SKM-1 (cell line): ENCODE measurements around the gene MANEAL.
"Not testable (repeated sequence)": the region's sequence is repeated elsewhere in the genome, so short reads cannot be mapped to it uniquely, and the experiment has no call there.

Experiments
- DNase-seq: peaks from one replicate; lab custom pipeline; 2025; ENCODE audit not compliant: unreplicated experiment; lab: John Stamatoyannopoulos, UW

MANEAL gene, protein sequence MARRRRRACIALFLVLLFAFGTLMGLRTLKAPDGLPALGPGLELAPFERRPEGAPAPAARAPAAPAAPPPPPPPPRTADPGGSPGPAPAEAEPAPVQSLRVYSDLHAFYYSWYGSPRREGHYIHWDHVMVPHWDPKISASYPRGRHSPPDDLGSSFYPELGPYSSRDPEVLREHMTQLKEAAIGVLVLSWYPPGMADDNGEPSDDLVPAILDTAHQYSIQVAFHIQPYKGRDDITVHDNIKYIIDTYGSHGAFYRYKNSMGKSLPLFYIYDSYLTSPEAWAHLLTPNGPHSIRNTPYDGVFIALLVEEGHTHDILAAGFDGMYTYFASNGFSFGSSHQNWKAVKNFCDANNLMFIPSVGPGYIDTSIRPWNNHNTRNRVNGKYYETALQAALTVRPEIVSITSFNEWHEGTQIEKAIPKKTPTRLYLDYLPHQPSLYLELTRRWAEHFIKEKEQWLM

DNA sequence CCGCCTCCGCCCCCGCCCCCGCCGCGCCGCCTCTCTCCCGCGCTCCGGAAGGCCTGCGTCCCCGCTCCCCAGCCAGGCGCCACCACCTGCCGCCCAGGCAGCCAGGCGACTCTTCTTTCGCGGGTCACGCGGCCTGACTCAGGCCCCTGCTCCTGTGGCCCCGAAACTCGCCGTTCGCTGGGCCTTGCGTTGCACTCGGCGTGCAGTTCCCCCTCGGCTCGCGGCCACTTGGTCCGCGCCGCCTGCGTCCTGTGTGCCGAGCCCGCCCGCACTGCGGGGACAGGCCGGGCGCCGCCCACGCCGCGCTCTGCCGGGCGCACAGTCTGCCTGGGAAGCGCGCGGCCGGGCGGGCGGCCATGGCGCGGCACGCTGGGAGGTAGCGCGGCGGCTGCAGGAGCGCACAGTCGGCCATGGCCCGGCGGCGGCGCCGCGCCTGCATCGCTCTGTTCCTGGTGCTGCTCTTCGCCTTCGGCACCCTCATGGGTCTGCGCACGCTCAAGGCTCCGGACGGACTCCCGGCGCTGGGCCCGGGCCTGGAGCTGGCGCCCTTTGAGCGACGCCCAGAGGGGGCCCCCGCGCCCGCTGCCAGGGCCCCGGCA is at the start of gene MANEAL:
Gene MANEAL (plus strand): TSS at position 75 of the 599 bp plus-strand sequence. CDS start 336 bp downstream, at position 411.
- no peak for DNase-seq

DNA sequence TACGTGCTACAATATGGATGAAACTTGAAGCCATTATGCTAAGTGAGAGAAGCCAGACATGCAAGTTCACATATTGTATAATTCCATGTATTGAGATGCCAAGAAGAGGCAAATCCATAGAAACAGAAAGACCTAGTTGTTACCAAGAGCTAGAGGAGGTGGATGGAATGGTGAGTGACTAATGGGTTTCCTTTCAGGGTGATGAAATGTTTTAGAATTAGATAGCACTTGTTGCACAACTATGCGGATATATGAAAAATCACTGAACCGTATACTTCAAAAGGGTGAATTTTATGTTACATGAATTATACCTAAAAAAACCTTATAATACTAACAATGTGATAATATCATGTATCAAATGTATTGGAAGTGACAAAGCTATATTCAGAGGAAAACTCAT is 46.8 kb upstream of the MANEAL start:
- DNase-seq, result no peak

DNA sequence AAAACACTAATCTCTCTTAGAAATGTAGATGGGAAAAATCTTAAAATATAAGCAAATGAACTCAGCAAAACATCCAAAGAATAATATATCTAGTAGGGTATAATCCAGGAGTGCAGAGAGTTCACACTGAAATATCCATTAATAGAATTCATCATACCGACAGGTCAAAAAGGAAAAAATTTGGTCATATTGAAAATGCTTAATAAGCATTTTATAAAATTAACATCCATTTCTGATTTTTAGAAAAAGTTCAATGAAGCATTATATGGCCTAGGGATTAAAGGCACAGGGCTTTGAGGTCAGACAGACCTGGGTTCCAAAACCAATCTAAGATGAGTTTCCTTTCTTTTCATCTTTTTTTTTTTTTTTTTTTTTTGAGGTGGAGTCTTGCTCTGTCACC is 45.1 kb upstream of the MANEAL start:
- no peak for DNase-seq

DNA sequence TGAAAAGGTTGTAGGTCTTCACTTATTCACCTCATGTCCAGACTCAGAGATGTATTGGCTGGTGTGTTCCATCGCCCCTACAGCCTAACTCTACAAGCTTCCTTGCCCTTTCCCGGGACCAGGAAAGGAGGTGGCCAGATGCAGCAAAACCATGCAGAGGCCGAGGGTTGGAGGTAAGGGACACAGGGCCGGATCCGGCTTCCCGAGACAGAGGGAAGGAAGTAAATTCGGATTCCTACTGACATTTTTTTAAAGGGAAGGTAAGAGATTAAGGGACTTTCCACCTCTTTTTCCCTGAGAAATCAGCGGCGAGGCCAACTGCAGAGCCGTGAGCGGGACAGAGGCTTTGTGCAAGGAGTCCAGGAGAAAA is 41.4 kb upstream of the MANEAL start:
- DNase-seq, result no peak

DNA sequence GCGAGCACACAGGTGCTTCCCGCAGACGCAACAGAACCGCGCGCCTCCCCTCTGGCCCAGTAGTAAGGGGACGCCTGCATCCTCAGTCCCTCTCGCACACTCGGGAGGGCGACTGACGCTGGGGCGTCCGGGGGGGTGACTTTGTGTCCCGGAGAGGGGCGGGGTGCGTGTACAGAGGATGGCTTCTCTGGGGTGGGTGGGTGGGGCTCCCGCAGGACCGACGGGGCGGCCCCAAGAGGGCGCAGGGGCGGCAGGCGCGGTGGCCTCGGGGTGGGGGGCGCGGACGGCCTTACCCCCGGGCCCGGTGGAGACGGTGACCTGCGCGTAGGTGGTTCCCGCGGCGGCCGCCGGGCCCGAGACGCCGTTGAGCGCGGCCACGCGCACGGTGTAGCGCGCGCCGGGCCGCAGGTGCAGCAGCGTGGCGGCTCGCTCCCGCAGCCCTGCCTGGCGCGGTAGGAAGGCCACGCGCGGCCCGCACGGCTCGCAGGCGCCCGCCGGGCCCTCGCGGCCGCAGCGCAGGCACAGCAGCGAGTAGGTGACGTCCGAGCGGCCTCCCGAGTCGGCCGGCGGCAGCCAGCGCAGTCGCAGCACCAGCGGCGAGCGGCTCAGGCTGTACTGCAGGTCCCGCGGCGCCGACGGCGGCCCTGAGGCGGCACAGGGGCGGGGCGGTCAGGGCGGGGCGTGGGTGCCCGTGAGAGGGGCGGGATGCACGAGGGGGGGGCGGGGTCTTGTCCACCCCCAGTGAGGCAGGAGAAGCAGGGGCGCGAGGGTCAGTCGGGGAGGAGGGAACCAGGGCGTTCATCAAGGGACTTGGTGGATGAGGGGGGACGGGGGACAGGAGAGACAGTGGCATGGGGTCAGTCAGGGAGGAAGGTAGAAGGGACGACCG is 40.8 kb upstream of the MANEAL start:
- DNase-seq, result no peak

DNA sequence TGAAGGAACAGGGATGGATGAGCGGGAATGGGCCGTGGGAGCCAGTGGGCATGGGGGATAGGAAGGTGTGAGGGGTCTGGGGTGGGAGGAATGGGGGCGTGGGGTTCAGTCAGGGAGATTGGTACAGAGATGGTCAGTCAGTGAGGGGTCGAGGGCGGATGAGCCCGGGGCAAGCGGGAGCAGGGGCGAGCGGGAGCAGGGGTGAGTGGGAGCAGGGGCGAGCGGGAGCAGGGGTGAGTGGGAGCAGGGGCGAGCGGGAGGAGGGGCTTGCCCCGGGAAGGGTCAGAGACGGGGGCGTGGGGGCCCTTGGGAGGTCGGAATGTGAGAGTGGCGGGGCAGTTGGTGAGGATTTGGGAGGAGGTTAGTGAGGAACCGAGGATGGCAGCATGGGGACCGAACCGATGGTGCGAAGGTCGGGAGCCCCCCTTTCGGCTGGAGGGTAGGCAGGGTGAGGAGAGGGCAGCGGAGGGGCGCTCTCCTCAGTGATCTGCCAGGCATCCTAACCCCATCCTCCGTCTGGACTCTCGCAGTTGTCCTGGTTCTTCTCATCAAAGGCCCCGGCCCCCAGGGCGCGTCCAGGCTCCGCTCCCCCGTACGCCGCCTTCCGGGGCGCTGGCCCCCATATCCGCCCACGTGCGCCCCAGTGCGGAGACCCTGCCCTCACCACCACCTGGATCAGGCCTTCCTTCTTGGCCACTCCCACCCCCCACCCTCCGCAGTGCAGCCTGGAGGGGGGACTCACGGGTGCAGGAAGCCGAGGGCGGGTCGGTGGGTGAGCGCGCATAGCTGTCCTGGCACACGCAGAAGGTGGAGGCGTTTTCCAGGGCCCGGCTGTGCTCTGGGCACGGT is 40.0 kb upstream of the MANEAL start:
- DNase-seq, result no peak

DNA sequence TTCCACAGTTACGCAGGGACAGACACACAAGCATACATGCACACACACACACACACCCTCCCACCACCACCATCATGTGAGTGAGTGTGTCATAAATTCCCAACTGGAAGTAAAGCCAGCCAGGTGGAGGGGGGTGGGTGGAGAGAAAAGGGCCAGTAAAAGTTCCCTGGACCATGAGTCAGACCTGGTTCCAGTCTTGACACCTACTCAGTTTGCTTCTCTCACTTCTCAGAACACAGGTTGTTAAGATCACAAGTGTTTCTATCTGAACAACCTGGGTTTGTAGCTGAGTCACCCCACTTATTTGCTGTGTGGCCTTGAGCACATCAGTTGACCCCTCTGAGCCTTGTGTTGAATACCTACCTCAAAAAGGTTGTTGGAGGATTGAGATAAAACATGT is 38.4 kb upstream of the MANEAL start:
- DNase-seq, result no peak

DNA sequence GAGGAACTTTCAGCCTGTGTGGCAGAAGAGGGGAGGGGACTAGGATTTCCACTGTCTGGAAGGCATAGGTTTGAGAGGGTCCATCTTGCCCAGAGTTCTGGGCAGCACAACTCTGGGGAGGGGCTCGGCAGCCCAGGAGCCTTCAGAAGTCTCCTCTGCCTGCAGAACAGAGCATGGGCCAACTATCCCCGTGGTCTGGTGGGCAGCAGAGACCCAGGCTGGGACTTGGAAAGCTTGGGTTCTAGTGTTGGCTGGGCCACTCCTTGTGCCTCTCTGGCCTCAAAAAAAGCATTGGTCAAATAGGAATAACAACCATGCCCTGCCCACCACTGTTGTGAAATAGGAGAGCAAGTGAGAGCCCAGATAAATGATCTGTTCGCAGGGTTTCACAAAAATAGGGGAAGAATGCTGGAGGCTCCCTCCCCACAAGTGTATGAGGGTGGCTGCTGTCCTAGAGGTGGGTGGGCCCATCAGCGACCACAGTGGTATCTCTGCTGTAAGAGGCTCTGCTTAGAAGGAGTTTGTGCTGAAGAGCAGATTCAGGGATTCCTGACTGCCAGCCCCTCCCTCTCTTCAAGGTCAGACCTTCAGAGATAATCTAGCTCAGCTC is 37.6 kb upstream of the MANEAL start:
- no peak for DNase-seq

DNA sequence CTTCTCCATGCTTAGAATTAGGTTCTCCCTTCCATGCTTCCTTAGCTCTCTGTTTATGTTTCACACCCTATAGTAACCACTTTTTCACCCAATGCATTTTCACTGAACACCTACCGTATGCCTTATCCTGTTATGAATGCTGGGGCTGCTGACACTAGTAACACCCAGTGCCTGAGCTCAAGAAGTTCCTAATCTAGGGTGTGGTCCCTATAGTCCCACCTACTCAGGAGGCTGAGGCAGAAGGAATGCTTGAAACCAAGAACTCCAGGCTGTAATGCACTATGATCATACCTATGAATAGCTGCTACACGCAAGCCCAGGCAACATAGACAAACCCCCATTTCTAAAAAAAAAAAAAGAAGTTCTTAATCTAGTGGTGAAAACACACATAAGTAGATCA is 34.2 kb upstream of the MANEAL start:
- no peak for DNase-seq

DNA sequence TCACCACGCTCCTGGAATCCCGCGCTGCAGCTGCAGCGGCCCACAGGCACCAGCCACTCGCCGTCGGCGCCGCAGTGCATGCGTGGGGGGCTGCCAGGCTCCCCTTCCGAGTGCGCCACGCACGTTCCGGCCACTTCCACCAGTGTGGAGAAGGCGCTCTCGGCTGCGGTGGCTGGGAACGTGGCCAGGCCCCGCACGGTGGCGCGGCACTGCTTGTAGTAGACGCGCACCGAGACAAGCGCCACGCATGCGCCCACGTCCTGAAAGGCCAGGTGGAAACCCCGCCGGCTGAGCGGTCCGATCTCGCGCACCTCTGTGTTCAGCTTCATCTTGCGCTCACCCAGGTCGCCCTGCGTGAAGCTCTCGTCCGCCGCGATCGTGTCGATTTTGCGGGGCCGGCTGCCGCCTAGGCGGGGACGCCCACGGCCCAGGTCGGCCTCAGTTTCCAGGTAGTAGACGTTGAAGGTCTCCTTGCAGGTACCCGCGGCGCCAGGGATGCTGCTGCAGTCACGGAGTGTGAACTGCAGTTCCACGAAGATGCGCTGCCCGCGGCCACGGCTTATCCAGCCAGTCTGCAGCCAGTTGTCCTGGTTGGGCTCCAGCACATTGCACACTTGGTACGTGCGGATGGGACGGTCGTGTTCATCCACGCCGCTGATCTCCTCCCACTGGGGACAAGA is 32.1 kb upstream of the MANEAL start:
- DNase-seq, result no peak

DNA sequence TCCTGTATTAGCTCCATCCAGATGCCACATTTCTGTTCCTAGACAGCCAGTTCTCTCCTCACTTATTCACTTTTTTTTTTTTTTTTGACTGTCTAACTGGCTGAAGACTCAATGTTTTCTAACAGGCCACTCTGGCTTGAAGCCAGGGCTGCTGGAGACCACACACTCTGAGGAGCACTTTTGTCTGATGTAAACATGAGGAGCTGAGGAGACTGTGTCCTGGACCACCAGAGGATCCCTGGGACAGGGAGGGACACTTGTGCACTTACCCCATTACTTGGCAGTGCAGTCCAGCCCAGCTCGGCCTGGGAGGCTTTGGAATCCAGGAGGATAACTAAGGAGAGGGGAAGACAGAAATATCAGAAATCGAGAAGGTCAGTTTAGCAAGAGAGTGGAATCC is 31.1 kb upstream of the MANEAL start:
- no peak for DNase-seq

DNA sequence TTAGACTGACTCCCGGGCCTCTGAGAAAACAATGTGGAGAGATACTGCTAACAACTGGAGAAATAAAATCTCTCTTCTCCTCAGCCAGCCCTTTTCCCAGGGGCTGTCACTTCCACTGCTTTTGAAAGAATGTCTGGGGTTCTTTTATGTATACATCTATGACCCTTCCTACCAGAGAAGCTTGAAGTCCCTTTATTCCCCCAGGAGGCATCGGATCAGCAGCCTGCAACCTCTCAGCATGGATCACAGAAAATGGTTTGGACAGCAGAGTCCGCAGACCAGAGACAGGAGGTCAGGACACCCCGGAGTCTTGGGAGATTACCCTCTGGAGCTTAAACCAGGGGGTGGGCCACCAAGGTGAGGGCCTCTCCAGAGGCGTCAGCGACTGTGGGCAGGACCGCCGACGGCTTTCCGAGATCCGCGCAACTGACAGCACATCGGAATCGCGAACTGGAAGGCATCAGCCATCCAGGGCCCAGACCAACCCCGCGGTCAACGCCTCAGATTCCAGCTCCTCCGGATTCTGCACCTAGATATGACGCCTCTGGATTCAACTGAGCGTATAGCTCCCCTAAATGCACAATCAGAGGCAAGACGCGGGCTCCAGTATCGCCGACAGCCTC is 29.7 kb upstream of the MANEAL start:
- no peak for DNase-seq

DNA sequence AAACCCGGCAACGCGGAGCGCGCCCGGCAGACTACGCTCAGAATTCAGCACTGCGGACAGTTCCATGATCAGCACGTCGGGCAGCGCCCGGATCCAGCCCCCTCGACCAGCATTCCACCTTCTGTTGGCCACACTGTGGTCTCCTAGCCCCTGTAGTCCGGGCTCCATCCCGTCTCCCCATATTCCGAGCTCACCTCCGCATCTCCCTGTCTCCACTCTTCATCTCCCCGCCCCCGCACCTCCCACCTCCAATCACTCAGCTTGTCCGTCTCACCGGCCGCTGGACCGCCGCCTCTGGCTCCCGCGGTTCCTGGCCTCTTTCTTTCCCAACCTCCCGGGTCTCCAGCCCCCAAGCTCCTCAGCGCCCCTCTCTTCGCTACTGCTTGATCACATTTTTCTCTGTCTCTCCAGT is 29.2 kb upstream of the MANEAL start:
- DNase-seq, result no peak

DNA sequence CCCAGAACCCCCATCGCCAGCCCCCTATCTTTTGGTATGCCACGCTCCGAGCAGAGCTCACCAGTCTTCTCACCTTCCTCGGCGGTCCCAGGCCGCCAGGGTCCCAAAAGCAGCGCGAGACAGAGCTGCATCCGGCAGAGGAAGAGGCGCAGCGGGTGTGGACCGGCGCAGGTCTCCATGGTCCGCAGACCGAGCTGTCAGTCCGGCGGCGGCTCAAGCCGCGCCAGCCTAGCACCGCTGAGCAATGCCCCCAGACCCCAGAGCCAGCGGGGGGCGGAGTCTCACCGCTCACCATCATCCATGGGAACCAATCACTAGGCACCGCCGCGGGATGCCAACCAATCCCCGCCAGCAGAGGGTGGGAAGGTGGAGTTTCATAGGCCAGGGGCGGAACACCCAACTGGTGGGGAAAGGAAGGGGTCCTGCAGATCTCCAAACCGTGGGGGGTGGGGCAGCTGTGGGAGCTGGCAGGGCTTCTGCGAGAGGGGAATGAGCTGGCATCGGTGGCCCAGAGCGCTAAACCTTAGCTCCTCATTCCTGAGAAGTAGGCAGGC is 28.7 kb upstream of the MANEAL start, which contains the start of gene EPHA10:
Gene EPHA10 (minus strand): TSS at position 233 of the 554 bp plus-strand sequence. CDS start 54 bp downstream, at position 179.
- no peak for DNase-seq

DNA sequence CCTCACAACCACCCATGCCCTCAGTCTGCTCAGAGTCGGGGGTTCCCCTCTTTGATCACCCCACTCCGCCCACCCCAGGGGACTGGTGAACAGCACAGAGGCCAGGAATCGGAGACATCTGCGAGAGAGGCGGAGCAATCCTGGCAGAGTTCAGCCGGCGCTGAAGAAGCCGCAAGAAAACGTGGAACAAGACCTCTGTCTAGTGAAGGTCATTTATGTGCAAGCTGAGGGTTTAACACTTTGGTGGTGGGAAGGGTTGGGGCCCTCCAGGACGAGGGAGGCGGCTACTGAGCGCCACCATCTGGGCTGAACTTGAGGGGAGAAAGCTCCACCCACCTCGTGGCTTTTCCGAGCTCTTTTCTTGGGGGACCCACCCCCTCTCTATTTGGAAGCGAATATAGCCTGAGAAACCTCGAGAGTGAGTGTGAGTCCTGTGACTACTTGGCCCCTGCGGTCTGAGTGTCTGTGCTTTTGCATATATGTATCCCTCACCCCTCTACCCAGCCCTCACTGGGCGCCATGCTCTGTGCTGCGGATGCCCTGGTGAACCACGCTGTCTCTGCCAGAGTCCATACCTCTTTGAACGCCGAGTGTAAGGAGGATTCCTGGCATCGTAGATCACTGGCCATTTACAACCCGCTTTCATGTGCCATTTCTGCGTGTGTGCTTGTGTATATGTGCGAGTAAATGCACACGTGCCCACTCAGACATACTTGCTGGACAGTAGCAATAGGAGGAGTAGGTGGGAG is 27.6 kb upstream of the MANEAL start:
- DNase-seq, result no peak

DNA sequence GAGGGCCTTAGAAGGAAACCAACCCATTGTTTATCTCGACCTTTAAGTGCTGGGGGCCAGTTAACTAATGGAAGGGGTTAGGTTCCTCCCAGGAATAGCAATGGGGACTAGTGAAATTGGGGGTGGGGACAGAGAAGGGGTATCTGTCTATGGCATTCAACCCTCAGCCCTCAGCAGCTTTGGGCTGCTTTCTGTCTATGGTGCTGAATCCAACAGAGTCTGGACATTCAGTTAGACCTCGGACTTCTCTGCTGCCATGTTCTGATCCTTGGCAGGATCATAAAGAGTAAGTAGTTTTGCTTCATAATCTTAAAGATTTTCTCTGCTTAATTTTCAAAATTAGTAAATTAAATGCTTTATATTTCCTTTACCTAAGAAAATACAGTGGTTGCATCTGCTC is 26.2 kb upstream of the MANEAL start:
- no peak for DNase-seq

DNA sequence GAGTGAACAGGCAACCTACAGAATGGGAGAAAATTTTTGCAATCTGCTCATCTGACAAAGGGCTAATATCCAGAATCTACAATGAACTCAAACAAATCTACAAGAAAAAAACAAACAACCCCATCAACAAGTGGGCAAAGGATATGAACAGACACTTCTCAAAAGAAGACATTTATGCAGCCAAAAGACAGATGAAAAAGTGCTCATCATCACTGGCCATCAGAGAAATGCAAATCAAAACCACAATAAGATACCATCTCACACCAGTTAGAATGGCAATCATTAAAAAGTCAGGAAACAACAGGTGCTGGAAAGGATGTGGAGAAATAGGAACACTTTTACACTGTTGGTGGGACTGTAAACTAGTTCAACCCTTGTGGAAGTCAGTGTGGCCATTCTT is 22.2 kb upstream of the MANEAL start:
- not testable (repeated sequence) for DNase-seq

DNA sequence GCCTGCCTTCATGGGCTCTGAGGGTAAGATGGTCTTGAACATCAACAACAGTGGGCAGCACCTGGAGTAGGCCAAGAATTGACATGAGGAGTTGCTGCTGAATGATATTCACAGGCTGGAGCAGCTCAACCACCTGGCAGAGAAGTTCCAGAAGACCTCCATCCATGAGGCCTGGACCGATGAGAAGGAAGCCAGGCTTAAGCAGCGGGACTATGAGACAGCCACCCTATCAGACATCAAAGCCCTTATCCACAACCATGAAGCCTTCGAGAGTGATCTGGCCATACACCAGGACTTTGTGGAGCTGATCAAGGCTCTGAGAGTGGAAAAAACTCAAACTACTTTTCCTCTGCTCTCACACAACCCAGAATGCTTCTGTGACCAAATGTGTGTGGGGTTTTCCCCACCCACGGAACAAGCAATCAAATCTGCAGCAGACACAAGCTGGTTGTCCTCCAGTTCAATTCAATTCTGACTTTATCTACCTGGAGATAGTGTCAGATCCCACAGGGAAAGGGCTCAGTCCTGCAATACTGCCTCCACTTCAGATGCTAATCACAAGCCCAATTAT is 16.6 kb upstream of the MANEAL start:
- DNase-seq, result no peak
